GM19193 (cell line): Measurements from ENCODE around the gene SLC18A3.

ENCODE experiments used
- POLR2A ChIP-seq: IDR thresholded peaks from 4 replicates; pipeline ENCODE4 v1.6.1; 2011; ENCODE audit not compliant: insufficient read depth, insufficient read length; ENCODE audit errors: extremely low read depth

The SLC18A3 gene

DNA sequence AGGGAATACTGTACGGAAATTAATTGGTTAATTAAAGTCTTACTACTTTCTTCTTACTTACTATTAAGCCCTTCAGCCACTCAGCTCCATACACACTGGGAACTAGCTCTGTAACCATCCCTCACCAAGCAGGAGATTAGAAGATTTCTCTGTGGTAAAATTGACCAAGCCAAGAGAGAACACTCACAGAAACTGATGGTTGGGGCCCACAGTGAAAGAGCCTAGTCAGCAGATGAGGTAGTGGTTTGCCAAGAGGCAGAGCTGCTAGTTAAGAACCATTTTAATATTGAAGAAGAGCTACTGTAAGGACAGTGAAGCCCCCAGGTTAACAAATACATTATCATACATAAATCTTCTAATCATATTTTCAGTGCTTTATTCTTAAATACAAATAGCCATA is 47.5 kb downstream of the SLC18A3 start:
- no peak for TF ChIP-seq POLR2A

DNA sequence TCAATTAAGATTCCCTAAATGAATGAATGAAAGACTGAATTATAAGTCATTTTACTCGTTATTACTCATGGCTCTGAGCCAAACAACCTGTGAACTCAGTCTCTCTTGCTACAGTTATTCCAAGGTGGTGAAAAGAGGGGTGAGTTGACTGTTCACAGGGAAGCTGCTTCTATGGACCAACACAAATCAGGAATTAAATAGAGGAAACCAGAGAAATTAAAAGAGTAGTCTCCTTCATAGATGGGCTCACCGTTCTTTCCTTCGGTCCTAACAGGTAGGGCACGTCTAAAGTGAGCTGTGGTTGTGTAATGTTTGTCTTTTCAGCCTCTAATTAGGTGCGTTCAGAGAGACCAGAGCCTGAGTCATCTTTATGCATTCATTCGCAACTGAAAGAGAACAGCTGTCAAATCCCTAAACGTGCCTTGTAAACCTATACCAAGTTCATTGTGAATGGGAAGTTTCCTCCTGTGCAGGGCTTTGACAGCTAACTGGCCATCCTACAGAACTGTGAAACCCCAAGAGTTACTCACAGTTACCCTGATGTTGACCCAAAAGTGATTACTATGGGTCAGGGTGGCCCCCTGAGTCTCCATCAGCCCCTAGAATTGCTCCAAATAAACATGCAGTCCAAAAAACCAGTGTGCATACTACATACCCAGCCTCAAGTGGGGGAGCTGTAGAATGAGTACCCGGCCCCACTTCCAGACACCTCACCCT is 51.2 kb downstream of the SLC18A3 start:
- no peak for TF ChIP-seq POLR2A
